Stimulated activated CD4-positive, alpha-beta T cell treated with anti-CD3 and anti-CD28 coated beads, Interleukin-1b, Interleukin-23, amount 100 ng/mL, for 4 hours (primary cell): ENCODE results near the gene ATP8B4.

ENCODE experiments used
- DNase-seq, 2 donors: peaks; one replicate each; pipeline ENCODE4 v3.0.0-alpha.2; 2020; ENCODE audit warnings: low read depth in 2 of 2

The ATP8B4 gene

DNA sequence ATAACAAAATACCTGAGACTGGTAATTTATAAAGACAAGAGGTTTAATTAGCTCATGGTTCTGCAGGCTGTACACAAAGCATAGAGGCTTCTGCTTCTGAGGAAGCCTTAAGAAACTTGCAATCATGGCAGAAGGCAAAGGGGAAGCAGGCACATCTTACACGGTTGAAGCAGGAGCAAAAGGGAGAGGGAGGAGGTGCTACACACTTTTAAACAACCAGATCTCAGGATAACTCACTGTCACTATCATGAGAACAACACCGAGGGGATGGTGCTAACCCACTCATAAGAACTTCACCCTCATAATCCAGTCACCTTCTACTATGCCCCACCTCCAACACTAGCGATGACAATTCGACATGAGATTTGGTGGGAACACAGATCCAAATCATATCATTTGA, 54.4 kb downstream of the ATP8B4 start:
- DNase-seq, result no peak

DNA sequence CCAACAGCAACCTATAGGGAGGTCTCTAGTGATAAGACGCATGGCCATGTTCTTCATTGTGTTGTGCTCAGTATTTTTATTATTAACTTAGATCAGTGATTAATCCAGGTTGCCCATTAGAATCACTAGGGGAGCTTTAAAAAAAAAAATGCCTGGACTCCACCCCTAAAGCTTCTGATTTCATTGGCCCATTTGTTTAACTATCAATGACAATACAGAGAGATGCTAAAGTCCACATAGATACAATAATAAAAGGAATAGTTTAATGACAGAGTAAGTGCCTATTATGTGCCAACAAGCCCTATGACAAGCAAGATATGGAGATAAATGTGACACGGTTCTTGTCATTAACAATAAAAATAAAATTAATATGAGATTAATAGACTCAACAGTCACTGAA, 55.8 kb downstream of the ATP8B4 start:
- no peak for DNase-seq

GRCh38 chr15:50061503-50061902, 57.5 kb downstream of the ATP8B4 start:
- no peak for DNase-seq

DNA sequence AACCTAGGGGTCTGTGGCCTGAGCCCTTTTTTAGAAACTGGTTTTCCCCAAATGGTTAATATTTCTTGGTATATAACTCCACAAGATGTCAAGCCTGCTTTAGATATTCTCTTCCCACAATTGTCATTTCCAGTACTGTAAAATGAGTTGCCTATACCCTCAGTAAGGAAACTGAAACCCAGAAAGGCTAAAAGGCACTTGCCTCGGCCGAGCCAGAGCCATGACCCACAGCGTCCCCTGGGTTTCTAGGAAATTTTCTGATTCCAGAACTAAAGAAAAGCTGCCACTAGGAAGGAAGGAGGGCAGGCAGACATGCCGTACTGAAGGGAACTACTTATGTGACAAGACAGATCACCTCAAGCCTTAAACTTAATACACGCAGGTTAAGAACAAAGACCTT, 59.1 kb downstream of the ATP8B4 start:
- DNase-seq, result no peak

DNA sequence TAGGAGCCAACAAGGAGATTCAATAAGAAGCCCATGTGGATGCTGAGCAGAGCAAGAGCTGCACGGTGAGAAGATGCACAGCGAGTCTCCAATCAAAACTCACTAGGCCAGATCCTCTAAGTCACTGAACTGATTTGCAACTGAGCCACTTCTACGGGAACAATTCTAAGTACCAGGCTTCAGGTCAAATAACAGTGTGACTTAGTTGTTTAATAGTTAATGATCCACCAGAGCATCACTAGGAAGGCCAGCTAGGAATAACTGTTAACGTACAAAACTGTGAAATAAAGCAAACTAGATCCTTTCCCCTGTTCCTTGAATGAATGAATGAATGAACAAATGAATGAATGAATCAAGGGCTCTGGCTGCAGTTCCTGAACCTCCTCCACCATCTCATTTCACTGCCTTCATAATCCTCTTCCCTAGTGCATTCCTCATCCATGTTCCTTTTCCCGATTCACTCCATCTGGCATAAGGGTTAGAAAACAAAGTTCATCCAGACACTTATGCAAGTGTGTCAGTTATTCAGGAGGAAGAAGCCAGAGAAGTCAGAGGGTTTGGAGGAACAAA, 59.7 kb downstream of the ATP8B4 start:
- DNase-seq, result no peak

DNA sequence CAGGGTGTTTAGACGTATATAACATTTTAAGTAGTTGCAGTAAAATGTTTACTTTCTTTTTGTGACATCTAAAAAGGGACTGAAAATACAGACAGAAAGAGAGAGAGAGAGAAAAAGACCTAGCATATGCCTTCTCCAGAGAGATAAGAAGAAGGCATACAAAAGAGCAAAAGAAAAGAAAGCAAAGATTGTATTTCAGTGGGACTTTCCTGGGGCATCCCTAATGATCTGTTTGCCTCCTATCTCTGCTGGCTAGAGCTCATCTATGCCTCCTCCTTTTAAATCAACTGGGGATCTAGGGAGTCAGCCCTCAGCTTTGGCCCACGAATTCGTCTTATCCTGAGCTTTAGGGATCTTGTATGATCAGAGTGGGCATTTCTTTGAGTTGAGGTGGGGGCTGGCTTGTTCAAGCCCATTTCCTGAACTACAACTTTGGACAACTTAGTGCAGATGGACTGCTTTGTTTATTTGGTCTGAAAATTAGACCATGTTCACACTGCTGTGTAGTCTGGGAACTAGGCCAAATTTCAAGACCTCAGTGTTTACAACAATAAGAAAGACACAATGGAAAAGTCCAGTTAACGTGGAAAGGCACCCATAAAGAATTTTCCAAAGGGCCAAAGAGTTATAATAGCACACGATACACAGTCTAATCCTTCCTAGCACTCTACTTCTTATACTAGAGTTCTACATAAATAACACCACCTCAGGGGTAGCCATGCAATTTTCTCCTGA, 61.0 kb downstream of the ATP8B4 start:
- DNase-seq, result no peak

- no peak for DNase-seq
Observed at GRCh38 chr15:50057196-50057595, 61.8 kb downstream of the ATP8B4 start.

- no peak for DNase-seq
Observed at GRCh38 chr15:50055750-50056157, 63.3 kb downstream of the ATP8B4 start.

GRCh38 chr15:50055332-50055731, 63.7 kb downstream of the ATP8B4 start:
- no peak for DNase-seq

- no peak for DNase-seq
Observed at GRCh38 chr15:50053055-50053856, 65.8 kb downstream of the ATP8B4 start.

DNA sequence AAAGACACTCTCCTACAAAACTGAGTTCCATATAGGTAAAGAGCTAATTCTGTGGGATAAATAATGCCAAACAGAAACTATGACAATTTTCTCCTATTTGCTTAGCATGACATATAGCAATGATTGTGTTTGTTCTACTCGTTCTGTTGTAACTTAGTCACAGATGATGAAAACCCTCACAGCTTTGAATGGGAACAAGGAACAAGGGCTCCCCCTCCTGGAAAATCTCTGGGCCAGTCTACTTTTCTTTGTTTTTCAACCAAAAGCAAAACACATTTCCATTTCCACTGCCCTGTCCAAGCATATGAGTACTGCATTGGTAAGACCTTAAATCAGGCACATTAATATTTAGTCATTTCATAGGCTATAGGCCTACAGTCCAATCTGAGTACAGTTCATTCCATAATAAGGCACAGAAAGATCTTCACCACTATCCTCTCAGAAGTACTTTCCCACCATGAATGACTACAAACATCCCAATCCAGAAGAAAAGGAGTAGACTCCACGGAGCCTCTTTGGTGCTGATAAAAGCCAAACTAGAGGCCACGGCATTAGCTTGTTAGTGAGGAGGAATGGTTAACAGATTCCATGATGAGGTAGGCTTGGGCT, 67.1 kb downstream of the ATP8B4 start:
- no peak for DNase-seq

GRCh38 chr15:50050986-50051743, 67.9 kb downstream of the ATP8B4 start:
- DNase-seq, result no peak

DNA sequence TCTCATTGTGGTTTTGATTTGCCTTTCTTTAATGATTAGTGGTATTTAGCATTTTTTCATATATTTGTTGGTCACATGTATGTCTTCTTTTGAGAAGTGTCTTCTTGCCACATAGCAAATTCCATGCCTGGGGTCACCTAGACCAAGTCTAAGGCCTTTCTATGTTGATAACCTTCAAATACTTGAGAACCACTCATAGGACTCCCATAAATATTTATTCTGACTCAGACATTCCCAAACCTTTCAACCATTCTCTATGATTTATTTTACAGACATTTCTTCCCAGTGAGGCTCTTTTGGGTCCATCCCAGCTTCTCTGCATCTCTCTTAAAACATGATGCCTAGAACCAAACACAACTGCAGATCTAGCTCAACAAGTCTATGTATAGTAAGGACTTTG, 69.2 kb downstream of the ATP8B4 start:
- no peak for DNase-seq

GRCh38 chr15:50046867-50047266, 72.2 kb downstream of the ATP8B4 start:
- DNase-seq, result no peak

GRCh38 chr15:50046159-50046558, 72.9 kb downstream of the ATP8B4 start:
- no peak for DNase-seq

DNA sequence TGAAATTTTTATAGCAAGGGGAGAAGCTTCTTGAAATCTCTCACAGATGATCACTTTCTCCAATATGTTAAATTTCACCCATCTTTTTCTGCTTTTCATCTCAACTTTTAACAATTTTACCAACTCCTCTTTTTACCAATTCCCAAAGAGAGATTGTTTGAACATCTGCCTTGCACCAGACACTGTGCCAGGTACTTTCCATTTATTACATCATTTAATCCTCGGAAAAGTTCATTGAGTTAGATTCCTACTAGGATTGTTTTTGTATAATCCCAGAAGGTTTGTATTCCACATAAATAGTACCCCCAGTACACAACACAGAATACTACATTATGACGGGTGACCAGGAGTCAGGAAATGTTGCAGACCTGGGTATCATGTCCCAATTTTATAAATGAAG, 74.1 kb downstream of the ATP8B4 start:
- DNase-seq, result no peak

DNA sequence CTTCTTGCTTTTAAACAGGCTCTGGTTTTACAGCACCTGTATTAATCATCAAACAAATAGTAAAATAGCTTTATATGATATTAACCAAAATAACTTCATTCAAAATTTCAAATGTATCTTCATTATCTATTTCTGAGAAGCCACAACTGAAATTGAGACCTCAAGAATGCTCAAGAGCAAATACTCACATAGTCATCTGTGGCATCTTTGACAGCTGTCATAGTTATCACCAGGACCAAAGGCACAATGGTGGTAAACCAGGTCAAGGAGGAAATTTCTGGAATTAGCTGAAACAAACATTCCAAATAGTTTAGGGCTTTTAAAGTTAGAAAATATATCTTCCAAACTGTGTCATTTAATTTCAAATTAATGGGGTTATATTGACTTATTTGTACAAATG, 74.6 kb downstream of the ATP8B4 start:
- no peak for DNase-seq

- no peak for DNase-seq
Observed at GRCh38 chr15:50042775-50043174, 76.3 kb downstream of the ATP8B4 start.

DNA sequence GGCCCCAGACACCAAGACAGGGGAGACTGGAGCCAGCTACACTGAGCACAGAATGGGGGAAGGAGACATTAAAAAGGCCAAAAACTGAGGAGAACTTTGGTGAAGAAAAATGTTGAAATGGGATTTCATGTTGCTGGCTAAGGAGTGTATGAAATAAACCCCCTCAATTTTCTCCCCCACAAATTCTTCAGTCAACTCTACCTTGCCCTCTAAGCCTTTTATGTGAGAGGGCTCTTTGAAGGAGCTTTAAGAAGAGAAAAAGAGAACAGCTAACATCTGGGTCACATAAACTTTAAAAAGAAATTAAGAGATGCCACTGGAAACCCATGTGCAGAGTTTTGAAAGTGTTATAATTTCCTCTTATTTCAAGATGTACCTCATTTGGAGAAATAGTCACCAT, 88.6 kb downstream of the ATP8B4 start:
- DNase-seq, result no peak

- DNase-seq, result no peak
Observed at GRCh38 chr15:50028326-50028725, 90.7 kb downstream of the ATP8B4 start.

DNA sequence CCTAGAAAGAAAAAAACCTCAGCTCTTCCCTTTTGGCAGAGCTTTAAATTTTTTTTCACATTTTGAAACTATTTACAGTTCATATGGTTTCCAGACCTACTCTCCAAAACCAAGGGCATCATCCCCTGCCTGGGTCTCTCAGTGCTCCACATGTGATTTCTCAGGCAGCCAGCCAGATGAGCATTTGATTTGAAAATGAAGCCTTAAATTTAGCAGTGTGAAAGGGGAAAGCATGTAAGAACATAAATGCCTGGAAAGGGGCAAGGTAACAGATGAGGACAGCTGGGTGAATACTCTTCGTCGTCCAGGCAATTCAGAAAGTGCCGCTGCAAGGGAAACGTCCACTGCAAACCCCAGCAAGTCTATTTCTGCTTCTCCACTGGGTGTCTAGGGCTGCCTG, 94.8 kb downstream of the ATP8B4 start:
- DNase-seq, result no peak

DNA sequence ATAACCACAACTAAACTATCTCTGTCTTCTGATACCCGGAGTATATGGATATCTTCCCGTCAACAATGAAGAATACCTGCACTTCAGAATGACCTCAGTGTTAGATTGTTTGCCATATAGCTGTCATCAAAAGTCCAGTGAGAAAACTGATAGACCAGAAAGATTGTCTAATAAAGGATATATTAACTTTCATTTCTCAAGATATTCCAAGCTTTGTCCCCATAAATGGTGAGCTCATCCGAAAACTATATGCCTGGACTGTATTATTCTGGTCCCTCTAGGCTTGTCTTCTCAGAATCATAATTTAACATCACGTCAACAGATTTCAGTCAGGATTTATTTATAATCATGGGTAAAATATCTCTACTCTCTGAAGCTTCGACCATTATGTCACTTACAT, 100.5 kb downstream of the ATP8B4 start:
- DNase-seq, result no peak
